ENCODE measurements around the gene PLCL2. TPM values are rescaled to one million over a fixed set of nuclear protein-coding genes. Genes with fewer than 3 reads are reported as not detected.

PLCL2 gene
- total RNA-seq, 3 donors from 2014 or later (not counting 1 experiment from before 2014, with no cell fraction given) = 71.5 to 94.9 (median 84.7) TPM

DNA sequence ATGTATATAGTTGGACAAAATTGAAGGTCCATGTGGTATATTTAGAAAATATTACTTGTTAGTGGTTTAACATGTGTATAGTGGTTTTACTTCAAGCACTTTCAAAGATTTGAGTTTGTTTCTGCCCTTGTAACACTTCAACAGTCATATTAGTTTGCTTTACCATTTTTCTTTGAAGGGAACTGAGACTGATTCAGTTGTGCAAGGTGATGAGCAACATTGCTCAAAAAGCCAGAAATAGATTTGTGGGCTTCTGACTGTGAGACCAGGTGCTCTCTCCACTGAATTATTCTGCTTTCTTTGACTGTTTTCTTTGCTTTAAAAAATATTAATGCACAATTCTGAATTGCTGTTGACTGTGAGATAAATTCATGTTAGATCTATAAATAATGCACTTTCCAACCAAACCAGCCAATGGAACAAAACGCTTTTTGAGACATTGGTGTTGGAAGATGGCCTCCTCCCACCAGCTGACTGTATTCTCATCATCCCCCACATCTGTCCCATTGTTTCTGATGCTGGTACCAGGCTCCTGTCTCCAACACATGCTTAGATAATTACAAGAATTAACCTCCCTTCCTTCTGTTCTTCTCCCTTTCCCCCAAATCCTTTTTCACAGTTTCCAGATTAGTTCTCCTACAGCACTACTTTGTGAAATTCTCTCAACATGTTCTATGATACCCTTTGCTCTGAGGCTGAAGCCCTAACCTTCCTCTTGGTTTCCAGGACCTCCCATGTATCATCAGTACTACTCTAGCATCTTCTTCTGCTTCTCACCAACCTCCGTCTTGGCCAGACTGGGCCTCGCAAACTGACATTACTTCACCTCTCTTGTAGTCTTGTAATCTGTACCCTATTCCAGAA lies 27.9 kb downstream of the PLCL2 start:
- intact Hi-C loops (cut with micrococcal nuclease) = no loop called here
- Mint-ChIP-seq H3K4me1 (peaks cover 66 to 71% of the 10 kb centered on the region in 2 donors), H3K36me3 (no peaks in the 10 kb centered on the region), H3K27ac (peak overlapping the region; percentile 34 to 52), H3K4me3 (peak overlapping the region; percentile 13), H3K9me3 (no peaks in the 10 kb centered on the region), H3K27me3 (ENCODE audit: low read depth in 2 of 2) (no peaks in the 10 kb centered on the region)
- DNase-seq (no peak), ATAC-seq (peak in 2 of 3 donors; percentile 30 to 66)
- H3K27ac ChIP-seq (ENCODE audit: low read length) = peak overlapping the region; percentile 39
- no peaks in the 10 kb centered on the region for H3K27me3 ChIP-seq (ENCODE audit: control insufficient read depth, insufficient read depth, low read length)
- TF ChIP-seq, protein P1, sequence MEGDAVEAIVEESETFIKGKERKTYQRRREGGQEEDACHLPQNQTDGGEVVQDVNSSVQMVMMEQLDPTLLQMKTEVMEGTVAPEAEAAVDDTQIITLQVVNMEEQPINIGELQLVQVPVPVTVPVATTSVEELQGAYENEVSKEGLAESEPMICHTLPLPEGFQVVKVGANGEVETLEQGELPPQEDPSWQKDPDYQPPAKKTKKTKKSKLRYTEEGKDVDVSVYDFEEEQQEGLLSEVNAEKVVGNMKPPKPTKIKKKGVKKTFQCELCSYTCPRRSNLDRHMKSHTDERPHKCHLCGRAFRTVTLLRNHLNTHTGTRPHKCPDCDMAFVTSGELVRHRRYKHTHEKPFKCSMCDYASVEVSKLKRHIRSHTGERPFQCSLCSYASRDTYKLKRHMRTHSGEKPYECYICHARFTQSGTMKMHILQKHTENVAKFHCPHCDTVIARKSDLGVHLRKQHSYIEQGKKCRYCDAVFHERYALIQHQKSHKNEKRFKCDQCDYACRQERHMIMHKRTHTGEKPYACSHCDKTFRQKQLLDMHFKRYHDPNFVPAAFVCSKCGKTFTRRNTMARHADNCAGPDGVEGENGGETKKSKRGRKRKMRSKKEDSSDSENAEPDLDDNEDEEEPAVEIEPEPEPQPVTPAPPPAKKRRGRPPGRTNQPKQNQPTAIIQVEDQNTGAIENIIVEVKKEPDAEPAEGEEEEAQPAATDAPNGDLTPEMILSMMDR (IDR thresholded peaks at IDR 0.05) = no peak
- peaks cover 27% of the 10 kb centered on the region for H3K4me1 ChIP-seq (ENCODE audit: control insufficient read depth, insufficient read depth, low read length)
- no peaks in the 10 kb centered on the region for H3K9me3 ChIP-seq (ENCODE audit: control insufficient read depth, insufficient read depth, low read length)
- H3K36me3 ChIP-seq (ENCODE audit: control insufficient read depth, insufficient read depth, low read length) = no peaks in the 10 kb centered on the region
- H3K4me3 ChIP-seq (ENCODE audit: low read length) = no peak overlapping the region
- 57% methylated on average over 3 of the region's 3 CpGs for WGBS (ENCODE audit: insufficient coverage)

DNA sequence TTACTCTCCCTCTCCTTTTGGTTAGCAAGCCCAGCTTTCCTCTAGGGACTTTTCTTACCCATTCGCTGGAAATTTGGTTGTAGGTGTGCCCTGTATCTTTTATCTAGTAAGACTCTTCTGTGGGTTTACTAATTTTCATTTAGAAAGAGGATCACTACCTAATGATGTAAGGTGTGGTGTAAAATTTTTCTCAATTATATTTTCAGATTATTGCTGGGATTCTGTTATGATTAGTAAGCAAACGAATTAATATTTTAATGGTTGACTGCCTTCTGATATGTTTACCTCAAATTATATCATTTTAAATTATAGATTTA lies 28.5 kb downstream of the PLCL2 start:
- no peak for ATAC-seq
- peaks cover 67 to 72% of the 10 kb centered on the region in 2 donors for H3K4me1 Mint-ChIP-seq
- H3K4me1 ChIP-seq (ENCODE audit: control insufficient read depth, insufficient read depth, low read length) = peaks cover 28% of the 10 kb centered on the region
- no peaks in the 10 kb centered on the region for H3K27me3 Mint-ChIP-seq (ENCODE audit: low read depth in 2 of 2)
- DNase-seq = no peak
- H3K27ac ChIP-seq (ENCODE audit: low read length) = peak overlapping the region; percentile 39
- TF ChIP-seq, protein P1 (IDR thresholded peaks at IDR 0.05) = no peak
- H3K27ac Mint-ChIP-seq = peak overlapping the region; percentile 34 to 52
- H3K36me3 Mint-ChIP-seq = no peaks in the 10 kb centered on the region
- peak overlapping the region; percentile 13 for H3K4me3 Mint-ChIP-seq
- H3K9me3 ChIP-seq (ENCODE audit: control insufficient read depth, insufficient read depth, low read length) = no peaks in the 10 kb centered on the region
- WGBS (ENCODE audit: insufficient coverage) = no CpG with 5 or more reads among the region's 2 CpGs
- no peak overlapping the region for H3K4me3 ChIP-seq (ENCODE audit: low read length)
- H3K27me3 ChIP-seq (ENCODE audit: control insufficient read depth, insufficient read depth, low read length) = no peaks in the 10 kb centered on the region
- H3K9me3 Mint-ChIP-seq = no peaks in the 10 kb centered on the region
- no peaks in the 10 kb centered on the region for H3K36me3 ChIP-seq (ENCODE audit: control insufficient read depth, insufficient read depth, low read length)
- intact Hi-C loops (cut with micrococcal nuclease) = no loop called here

DNA sequence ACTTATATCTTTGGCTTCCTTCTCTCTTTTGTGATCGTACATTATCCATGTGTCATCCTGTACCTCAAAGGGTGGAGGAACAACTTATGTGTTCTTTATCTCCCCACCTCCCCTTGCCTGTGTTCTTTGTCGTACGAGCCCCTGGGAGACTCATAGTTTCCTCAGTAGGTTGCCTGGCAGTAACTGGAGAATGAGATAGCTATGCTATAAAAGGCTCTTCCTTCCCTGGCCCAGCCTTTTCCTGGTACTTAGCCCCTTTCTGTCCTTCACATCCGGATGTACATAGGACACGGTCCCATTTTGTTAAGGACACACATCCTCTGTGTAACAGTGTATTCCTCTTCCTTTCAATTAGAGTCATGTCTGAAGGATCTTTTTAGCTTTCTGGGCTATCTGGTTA lies 32.1 kb downstream of the PLCL2 start:
- intact Hi-C loops (cut with micrococcal nuclease) = no loop called here
- Histone ChIP-seq H3K27ac (ENCODE audit: low read length) (no peak overlapping the region), H3K4me1 (ENCODE audit: control insufficient read depth, insufficient read depth, low read length) (peaks cover 17% of the 10 kb centered on the region), H3K36me3 (ENCODE audit: control insufficient read depth, insufficient read depth, low read length) (no peaks in the 10 kb centered on the region), H3K4me3 (ENCODE audit: low read length) (no peak overlapping the region), H3K9me3 (ENCODE audit: control insufficient read depth, insufficient read depth, low read length) (no peaks in the 10 kb centered on the region), H3K27me3 (ENCODE audit: control insufficient read depth, insufficient read depth, low read length) (no peaks in the 10 kb centered on the region)
- DNase-seq = no peak
- TF ChIP-seq, protein P1 (IDR thresholded peaks at IDR 0.05) = no peak
- no peak for ATAC-seq
- Mint-ChIP-seq H3K4me3 (no peak overlapping the region), H3K36me3 (no peaks in the 10 kb centered on the region), H3K27me3 (ENCODE audit: low read depth in 2 of 2) (no peaks in the 10 kb centered on the region), H3K27ac (peak overlapping the region; percentile 11 to 25), H3K9me3 (no peaks in the 10 kb centered on the region), H3K4me1 (peaks cover 67 to 72% of the 10 kb centered on the region in 2 donors)
- WGBS (ENCODE audit: insufficient coverage) = 45% methylated on average over 5 of the region's 5 CpGs
